ENCODE data around the gene RLN1. TPM values are rescaled to one million over a fixed set of nuclear protein-coding genes. Genes with fewer than 3 reads are reported as not detected.
A peak's percentile ranks its signal among the peaks of the same experiment; 100 is the strongest.
"Not testable (repeated sequence)": the region's sequence is repeated elsewhere in the genome, so short reads cannot be mapped to it uniquely, and the experiment has no call there.

RLN1 gene, protein sequence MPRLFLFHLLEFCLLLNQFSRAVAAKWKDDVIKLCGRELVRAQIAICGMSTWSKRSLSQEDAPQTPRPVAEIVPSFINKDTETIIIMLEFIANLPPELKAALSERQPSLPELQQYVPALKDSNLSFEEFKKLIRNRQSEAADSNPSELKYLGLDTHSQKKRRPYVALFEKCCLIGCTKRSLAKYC
- not detected in 2 replicates for total RNA-seq (2014; rRNA removed; shearing (Covaris generic))

DNA sequence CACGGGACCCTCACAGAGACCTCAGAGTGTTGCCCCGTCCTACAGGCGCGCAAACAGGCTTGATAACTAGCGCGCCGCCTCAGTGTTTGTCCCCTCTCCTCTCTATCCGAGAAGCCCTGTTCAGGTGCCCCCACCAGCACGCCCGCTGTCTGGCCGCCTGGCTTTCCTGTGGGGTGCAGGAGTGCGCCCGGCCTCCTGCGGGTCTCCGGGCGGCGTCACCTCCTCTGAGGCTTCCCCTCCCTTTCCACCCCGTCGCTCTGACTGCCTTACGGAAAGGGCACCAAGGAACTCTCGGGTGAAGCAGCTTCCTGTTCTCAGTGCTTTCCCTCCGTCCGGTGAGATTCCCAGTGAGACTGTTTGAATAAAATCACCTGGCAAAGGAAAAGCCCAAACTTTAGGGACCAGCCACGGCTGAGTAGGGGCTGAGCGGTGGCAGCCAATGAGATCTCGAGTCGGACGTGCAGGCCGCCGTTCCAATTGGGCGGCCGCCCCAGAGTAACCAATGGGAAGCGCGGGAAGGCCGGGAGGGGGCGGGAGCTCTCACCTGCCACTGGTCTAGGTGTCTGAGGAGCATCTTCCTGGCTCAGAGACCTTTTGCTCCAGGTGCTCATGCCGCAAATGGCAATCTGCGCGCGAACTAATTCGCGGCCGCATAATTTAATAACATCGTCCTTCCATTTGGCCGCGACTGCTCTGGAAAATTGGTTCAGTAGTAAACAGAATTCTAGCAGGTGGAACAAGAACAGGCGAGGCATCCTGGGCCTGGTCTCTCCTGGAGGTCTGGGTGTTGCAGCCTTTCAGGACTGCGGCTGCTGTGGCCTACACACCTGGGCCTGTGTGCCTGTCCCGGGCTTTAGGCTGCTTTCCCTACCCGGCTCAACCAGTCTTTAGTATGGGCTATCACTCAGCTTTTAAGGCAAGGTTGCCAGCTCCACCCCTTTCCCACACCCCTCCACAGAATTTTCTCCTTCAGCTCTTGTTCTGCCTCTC is at the start of gene RLN1:
Gene RLN1, minus strand, starts transcription at position 885 of the 990 bp plus-strand sequence. Its CDS starts 130 bp downstream, at position 755.
- DNase-seq (ENCODE audit: low spot score): not testable (repeated sequence)

DNA sequence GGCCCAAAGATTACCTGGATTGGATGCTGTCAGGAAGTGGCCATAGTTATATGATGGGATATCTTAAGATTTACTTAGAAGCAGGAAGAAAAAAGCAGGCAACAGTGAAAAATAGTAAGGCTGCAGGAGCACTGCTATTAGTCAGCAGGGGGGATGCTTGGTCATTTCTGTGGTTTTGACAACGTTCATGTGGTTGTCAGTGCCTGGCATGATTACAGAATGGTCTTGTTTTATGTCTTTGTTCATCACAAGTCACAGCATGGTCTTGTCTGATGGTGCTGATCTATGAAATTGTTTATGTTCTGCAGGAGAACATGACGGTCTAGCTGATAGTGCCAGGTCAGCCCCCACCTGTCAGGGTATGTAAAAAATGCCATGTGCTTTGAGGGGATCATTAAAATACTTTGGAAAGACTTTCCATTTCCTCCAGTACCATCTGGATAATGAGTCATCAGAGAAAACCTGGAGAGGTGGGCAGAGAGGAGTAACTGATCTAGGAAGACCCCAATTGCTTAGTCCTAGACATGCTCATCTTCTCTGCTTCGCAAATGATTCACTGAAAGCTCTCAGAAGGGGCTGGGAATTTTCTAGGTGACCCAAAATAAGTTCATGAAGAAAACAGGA is 49.5 kb upstream of the RLN1 start:
- peak; percentile 41 for DNase-seq (ENCODE audit: low spot score)

DNA sequence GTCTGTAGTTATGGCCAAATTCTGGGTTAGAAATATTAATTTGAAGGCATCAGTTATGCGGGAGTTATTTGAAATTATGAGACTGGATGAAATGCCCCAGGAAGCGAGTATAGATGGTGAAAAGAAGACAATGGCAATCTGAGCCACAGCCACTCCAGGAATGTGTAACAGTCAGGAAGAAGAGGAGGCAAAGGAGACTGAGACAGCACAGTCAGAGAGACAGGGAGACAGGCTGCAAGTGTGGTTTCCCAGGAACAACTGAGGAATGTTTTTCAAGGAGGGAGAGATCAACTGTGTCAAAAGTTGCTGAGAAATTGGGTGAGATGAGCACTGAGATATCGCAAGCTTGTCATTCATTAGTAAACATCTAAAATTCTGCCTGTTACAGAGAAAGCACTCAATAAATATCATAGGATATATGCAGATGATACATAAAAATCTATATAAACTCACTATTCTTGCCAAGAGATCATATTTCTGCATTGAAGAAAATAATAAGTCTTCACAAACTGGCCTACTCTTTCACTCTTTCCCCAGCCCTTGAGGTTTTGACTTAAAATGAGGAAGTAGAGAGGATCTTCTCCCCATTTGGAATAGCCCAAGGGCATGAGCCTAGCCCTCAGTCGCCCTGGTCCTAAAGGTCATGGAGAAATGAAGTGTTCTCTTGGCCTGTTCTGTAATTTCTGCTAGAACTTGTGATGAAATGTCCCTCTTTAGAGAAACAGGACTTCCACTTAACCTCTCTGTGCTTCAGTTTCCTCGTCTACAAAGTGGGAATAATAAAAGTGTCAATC is 48.5 kb upstream of the RLN1 start:
- DNase-seq (ENCODE audit: low spot score): no peak

DNA sequence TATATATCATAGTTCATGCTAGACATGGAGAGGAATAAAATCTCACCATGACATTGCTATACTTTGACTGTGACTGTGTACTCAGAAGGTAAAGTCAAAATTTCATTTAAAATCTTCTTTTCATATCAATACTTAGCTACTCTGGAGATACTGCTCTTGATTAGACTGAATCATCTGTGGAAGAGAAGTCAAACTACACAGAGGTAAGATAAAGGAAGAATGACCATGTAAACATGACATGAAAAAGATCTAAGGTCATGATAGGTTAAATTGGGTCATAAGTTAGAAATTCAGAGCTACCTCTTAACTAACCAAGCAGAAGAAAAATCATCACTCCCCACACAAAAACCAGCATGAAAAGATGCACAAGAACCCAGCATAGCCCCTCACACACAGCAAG is 44.8 kb upstream of the RLN1 start:
- no peak for DNase-seq (ENCODE audit: low spot score)

DNA sequence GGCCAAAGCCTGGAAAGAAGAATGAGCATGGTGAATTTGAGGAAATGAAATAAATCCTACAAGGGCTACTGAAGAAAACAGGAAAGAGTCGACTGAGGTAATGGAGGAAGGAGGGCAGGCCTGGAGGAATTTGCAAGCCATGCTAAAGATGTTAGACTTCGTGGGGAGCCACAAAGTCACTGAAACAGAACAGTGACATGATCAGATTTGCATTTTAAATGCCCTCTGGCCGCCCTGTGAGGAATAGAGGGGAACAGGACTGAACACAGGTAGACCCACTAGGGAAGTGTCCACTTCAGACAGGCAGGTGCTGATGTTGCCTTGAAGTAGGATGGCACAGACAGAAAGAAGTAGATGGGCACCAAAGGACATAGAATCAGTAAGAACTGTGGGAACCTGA is 42.8 kb upstream of the RLN1 start:
- no peak for DNase-seq (ENCODE audit: low spot score)

- no peak for DNase-seq (ENCODE audit: low spot score)
These were observed 36.3 kb upstream of the RLN1 start for GRCh38 chr9:5375790-5376477.

DNA sequence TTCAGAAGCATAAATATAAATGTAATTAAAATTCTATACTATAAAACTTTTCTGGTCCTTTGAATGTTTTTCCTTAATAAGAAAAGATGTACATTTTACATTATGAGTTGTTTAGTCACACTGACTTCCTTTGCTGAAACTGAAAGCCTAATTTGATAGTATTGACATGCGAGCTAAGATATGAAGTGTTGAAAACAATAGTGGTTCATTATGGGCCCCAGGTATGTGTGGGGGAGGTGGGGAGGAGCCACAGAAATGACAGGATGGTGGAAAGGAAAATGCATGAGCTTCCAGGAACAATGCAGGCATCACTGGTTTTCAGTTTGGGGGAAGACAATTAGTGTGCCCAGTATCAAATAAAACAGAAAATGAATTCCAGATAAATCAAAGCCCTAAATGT is 35.4 kb upstream of the RLN1 start:
- DNase-seq (ENCODE audit: low spot score): no peak

- no peak for DNase-seq (ENCODE audit: low spot score)
These were observed 24.8 kb upstream of the RLN1 start for GRCh38 chr9:5364294-5365024.

DNA sequence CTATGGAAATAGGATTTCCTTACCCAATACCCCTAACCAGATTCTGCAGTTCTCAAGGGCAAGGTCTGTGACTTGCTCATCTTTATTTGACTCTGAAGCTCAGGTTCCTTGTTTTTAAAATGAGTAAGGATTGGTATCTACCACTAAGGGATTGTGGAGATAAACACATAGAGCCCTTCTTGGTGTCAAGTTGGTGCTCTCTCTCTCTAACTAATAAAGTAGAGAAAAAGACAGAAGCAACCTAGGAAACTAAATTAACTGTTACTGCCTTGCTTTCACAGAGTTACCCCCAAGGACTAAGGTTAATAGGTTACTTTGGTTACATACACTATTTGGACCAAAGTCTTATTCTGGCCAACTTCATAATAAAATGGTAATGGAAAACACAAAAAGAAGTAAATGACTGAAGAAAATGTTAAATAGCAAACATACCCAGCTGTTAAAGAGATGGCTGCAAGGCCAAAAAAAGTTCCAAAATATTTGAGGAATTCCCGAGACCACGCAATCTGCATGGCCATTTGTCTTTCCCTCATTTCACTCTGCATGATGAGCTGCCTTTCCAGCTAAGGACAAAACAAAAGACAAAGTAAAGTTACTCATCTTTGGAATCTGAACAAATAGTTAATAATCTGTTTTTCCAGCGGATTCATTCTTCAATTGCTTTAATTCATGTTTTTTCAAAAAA is 21.8 kb upstream of the RLN1 start:
- DNase-seq (ENCODE audit: low spot score): no peak

DNA sequence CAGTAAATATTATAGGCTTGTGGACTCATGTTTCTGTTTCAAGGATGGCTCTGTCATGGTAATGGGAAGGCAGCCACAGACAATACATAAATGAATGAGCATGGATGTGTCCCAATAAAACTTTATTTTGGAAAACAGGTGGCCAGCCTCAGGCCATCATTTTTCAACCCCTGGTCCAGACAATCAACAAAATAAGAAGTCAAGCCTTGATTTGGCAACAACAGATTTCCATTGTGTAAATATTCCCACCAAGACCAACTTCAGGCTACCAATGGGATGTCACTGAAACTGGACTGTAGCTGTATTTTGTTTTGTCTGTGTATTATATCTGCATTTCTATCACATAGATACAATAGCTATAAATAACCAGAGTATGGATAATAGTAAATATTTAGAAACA is 20.7 kb upstream of the RLN1 start:
- DNase-seq (ENCODE audit: low spot score): no peak

DNA sequence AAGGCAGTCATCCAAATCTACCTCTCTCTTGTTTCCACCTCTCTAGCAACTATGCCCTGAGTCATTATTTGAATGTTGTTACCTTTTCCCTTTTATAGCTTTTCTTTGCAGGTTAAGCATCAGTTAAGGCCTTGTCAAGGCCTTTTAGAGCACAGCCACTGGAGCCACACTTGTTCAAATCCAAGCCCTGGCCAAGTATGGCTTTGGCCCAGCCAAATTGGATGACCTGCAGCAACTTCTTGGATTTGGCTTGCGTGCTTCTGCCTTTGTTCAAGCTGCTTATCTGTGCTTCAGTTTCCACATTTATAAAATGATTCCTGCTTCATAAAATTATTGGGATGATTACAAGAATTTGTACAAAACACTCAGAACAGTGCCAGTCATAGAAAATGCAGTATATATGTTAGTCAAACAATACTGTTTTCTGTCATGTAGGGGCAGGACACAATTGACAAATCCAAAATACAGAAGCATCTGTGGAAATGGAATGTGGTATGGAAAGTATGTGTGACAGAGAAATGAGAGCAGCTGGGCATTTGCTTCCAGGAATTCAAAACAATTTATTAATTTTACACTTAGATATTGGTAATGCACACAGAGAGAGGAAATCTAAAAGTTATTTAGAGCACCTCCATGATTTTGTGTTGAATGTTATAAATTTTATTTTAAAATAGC is 17.9 kb upstream of the RLN1 start:
- no peak for DNase-seq (ENCODE audit: low spot score)

GRCh38 chr9:5355817-5356216 is 16.1 kb upstream of the RLN1 start:
- no peak for DNase-seq (ENCODE audit: low spot score)

GRCh38 chr9:5355226-5355625 is 15.6 kb upstream of the RLN1 start:
- no peak for DNase-seq (ENCODE audit: low spot score)

GRCh38 chr9:5354184-5354583 is 14.5 kb upstream of the RLN1 start:
- no peak for DNase-seq (ENCODE audit: low spot score)

GRCh38 chr9:5352637-5353248 is 13.1 kb upstream of the RLN1 start:
- DNase-seq (ENCODE audit: low spot score): no peak

GRCh38 chr9:5336688-5337087 is 3.0 kb downstream of the RLN1 start:
- no peak for DNase-seq (ENCODE audit: low spot score)

DNA sequence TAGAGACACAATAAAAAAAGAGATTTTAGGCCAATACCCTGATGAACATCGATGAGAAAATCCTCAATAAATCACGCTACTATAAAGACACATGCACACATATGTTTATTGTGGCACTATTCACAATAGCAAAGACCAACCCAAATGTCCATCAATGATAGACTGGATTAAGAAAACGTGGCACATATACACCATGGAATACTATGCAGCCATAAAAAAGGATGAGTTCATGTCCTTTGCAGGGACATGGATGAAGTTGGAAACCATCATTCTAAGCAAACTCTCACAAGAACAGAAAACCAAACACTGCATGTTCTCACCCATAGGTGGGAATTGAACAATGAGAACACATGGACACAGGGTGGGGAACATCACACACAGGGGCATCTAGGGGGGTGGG is 8.4 kb downstream of the RLN1 start:
- not testable (repeated sequence) for DNase-seq (ENCODE audit: low spot score)

- no peak for DNase-seq (ENCODE audit: low spot score)
These were observed 12.7 kb downstream of the RLN1 start for GRCh38 chr9:5326893-5327548.

All from H4 (cell line).